ENCODE measurements around the gene ASB7.

Gene ASB7

DNA sequence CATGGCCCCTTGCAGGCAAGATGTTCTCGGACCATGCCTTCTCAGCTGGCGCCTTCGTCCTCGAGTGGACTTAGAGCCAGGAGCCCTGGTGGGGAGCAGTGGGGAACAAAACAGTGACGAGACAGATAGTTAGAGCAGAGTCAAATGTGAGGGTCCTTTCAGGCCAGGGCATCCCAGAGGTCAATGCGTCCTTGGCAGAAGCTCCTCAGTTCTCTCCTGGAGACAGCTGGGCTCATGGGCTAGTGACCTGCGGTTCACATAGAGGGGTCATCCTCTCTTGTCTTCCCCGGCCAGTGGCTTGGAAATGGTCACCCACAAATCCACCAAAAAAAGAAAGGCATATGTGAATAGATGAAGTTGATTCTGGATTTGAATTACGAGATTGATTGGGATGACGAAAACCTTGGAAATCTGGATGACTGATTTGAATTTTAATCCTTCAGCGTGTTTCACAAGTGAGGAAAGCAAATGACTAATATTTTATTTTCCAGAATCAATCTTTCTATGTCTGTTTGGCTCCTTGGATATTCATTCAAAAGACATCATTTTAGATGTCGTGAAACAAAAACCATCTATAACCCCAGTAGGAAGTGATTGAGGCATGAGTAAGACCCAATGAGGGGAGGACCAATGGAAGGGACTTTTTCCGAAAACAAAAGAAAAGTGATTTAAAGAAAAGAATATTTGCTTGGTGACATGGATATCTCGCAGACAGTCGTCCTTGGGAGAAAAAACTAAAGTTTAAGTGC lies 84.5 kb downstream of the ASB7 start:
- Histone ChIP-seq H3K9me2 (replicated peaks; ENCODE audit: insufficient read depth, low read length) (no peaks in the 10 kb centered on the region), H4K20me1 (ENCODE audit: insufficient read depth, low read length) (no peaks in the 10 kb centered on the region), H3K27ac (ENCODE audit: low read length) (no peak overlapping the region), H3K27me3 (replicated peaks; ENCODE audit: insufficient read depth, low read length) (no peaks in the 10 kb centered on the region; the same call in none of the 2 replicates), H3K4me2 (ENCODE audit: low read depth, low read length) (no peak overlapping the region), H3K4me1 (ENCODE audit: low read length) (no peaks in the 10 kb centered on the region), H3K9me3 (replicated peaks; ENCODE audit: insufficient read depth, low read length) (no peaks in the 10 kb centered on the region), H3K79me2 (ENCODE audit: low read length) (no peaks in the 10 kb centered on the region), H3K9ac (ENCODE audit: low read length) (no peak overlapping the region), H3F3A (ENCODE audit: insufficient read depth, low read length) (no peaks in the 10 kb centered on the region), H3K36me3 (replicated peaks; ENCODE audit: insufficient read depth, low read length) (no peaks in the 10 kb centered on the region), H3K4me3 (ENCODE audit: low read length) (no peak overlapping the region), H2AFZ (ENCODE audit: low read length) (no peak overlapping the region)
- TF ChIP-seq, protein P1, sequence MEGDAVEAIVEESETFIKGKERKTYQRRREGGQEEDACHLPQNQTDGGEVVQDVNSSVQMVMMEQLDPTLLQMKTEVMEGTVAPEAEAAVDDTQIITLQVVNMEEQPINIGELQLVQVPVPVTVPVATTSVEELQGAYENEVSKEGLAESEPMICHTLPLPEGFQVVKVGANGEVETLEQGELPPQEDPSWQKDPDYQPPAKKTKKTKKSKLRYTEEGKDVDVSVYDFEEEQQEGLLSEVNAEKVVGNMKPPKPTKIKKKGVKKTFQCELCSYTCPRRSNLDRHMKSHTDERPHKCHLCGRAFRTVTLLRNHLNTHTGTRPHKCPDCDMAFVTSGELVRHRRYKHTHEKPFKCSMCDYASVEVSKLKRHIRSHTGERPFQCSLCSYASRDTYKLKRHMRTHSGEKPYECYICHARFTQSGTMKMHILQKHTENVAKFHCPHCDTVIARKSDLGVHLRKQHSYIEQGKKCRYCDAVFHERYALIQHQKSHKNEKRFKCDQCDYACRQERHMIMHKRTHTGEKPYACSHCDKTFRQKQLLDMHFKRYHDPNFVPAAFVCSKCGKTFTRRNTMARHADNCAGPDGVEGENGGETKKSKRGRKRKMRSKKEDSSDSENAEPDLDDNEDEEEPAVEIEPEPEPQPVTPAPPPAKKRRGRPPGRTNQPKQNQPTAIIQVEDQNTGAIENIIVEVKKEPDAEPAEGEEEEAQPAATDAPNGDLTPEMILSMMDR (IDR thresholded peaks at IDR 0.05; ENCODE audit: low read length): no peak
- TF ChIP-seq EZH2 (optimal IDR thresholded peaks at IDR 0.05; ENCODE audit: low read depth, low read length): no peak
- TF ChIP-seq EZH2phosphoT487 (IDR thresholded peaks at IDR 0.05; ENCODE audit: low read length): no peak
- no peak for DNase-seq

DNA sequence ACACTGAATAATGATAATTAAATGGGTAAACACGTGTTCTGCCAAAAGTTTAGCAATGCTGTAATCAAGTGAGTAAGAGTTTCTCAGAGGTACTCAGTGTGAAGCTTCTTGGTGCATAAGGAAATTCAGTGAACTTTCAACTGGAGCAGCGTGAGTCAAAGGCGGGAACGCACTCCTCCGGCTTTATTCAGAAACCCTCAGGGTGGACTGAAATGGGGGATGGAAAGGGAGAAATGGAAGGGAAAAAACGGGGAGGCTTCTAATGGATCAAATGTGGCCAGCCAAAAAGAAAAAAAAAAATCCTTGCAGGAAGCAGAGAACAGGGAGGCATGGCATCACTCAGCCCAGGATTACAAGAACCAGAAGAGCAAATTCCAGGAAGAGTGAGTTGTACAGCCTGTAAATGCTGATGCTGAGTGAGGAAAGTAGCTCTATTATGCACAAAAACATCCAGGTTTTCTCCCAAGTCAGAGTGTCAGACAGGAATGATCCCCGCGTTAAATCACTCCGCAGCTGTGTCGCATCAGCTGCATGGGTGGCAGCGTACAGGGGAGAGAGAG lies 85.3 kb downstream of the ASB7 start:
- H3K9me2 ChIP-seq (replicated peaks; ENCODE audit: insufficient read depth, low read length): no peaks in the 10 kb centered on the region
- TF ChIP-seq, protein P1 (IDR thresholded peaks at IDR 0.05; ENCODE audit: low read length): no peak
- TF ChIP-seq EZH2 (optimal IDR thresholded peaks at IDR 0.05; ENCODE audit: low read depth, low read length) (no peak), EZH2phosphoT487 (IDR thresholded peaks at IDR 0.05; ENCODE audit: low read length) (no peak)
- no peaks in the 10 kb centered on the region for H3K4me1 ChIP-seq (ENCODE audit: low read length)
- H3K9ac ChIP-seq (ENCODE audit: low read length): no peak overlapping the region
- no peak for DNase-seq
- no peak overlapping the region for H3K4me3 ChIP-seq (ENCODE audit: low read length)
- no peaks in the 10 kb centered on the region; the same call in none of the 2 replicates for H3K27me3 ChIP-seq (replicated peaks; ENCODE audit: insufficient read depth, low read length)
- H3K79me2 ChIP-seq (ENCODE audit: low read length): no peaks in the 10 kb centered on the region
- no peak overlapping the region for H2AFZ ChIP-seq (ENCODE audit: low read length)
- no peak overlapping the region for H3K27ac ChIP-seq (ENCODE audit: low read length)
- no peak overlapping the region for H3K4me2 ChIP-seq (ENCODE audit: low read depth, low read length)
- H3K36me3 ChIP-seq (replicated peaks; ENCODE audit: insufficient read depth, low read length): no peaks in the 10 kb centered on the region
- no peaks in the 10 kb centered on the region for H3F3A ChIP-seq (ENCODE audit: insufficient read depth, low read length)
- H4K20me1 ChIP-seq (ENCODE audit: insufficient read depth, low read length): no peaks in the 10 kb centered on the region
- no peaks in the 10 kb centered on the region for H3K9me3 ChIP-seq (replicated peaks; ENCODE audit: insufficient read depth, low read length)

DNA sequence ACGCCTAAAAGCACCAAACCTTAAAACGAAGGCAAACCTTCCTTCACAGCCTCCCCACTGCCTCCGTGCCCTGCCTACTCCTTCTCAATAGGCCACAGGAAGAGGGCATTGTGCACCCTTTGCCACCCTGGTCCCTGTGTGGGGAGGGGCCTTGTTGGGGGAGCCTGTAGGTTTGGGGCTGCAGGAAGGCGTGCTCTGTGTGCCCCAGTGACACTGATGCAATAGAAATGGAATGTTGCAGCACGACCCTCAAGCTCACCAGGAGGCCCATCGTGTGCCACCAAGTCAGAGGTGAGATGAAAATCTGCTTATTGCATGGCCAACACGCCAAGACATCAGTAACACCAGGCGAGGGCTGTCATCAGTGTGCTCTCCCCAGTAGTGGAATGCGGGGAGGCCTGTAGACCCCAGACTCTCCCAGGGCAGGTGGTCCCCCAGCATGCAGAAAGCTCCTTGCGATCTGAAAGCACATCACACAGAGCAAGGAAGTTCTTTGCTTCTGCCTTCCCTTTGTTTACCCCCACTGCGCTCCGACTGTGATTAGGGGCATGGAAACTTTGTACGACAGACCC lies 86.2 kb downstream of the ASB7 start:
- H3K79me2 ChIP-seq (ENCODE audit: low read length): no peaks in the 10 kb centered on the region
- no peak overlapping the region for H3K27ac ChIP-seq (ENCODE audit: low read length)
- no peak overlapping the region for H3K4me3 ChIP-seq (ENCODE audit: low read length)
- no peaks in the 10 kb centered on the region; the same call in none of the 2 replicates for H3K27me3 ChIP-seq (replicated peaks; ENCODE audit: insufficient read depth, low read length)
- no peaks in the 10 kb centered on the region for H3K9me2 ChIP-seq (replicated peaks; ENCODE audit: insufficient read depth, low read length)
- H3K36me3 ChIP-seq (replicated peaks; ENCODE audit: insufficient read depth, low read length): no peaks in the 10 kb centered on the region
- TF ChIP-seq EZH2phosphoT487 (IDR thresholded peaks at IDR 0.05; ENCODE audit: low read length) (no peak), EZH2 (optimal IDR thresholded peaks at IDR 0.05; ENCODE audit: low read depth, low read length) (no peak)
- TF ChIP-seq, protein P1 (IDR thresholded peaks at IDR 0.05; ENCODE audit: low read length): no peak
- no peak overlapping the region for H3K4me2 ChIP-seq (ENCODE audit: low read depth, low read length)
- no peaks in the 10 kb centered on the region for H3K4me1 ChIP-seq (ENCODE audit: low read length)
- no peak overlapping the region for H2AFZ ChIP-seq (ENCODE audit: low read length)
- no peaks in the 10 kb centered on the region for H3K9me3 ChIP-seq (replicated peaks; ENCODE audit: insufficient read depth, low read length)
- H3F3A ChIP-seq (ENCODE audit: insufficient read depth, low read length): no peaks in the 10 kb centered on the region
- no peak for DNase-seq
- H4K20me1 ChIP-seq (ENCODE audit: insufficient read depth, low read length): no peaks in the 10 kb centered on the region
- H3K9ac ChIP-seq (ENCODE audit: low read length): no peak overlapping the region
